ENCODE results near the gene SHISA7.
A peak's percentile ranks its signal among the peaks of the same experiment; 100 is the strongest.

Gene SHISA7

DNA sequence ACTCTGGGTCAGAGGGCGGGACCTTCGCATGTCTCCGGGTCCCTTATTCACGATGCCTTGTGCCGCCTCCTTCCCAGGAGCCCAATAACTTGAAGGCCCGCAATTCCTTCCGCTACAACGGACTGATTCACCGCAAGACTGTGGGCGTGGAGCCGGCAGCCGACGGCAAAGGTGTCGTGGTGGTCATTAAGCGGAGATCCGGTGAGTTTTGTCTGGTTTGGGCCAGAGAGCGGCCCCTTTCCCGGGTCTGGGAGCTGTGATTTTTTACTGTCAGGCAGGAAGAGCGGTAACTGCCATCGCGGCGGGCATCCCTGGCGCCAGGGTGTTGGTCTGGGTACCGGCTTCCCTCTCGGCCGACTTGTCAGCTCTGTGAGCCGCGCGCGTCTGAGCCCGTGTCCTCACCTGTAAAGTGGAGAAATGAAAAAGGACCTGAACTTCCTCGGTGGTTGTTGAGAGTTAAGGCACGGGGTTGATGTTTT lies 56.6 kb downstream of the SHISA7 start:
- DNase-seq: peak in 1 of 5 experiments; percentile 26

DNA sequence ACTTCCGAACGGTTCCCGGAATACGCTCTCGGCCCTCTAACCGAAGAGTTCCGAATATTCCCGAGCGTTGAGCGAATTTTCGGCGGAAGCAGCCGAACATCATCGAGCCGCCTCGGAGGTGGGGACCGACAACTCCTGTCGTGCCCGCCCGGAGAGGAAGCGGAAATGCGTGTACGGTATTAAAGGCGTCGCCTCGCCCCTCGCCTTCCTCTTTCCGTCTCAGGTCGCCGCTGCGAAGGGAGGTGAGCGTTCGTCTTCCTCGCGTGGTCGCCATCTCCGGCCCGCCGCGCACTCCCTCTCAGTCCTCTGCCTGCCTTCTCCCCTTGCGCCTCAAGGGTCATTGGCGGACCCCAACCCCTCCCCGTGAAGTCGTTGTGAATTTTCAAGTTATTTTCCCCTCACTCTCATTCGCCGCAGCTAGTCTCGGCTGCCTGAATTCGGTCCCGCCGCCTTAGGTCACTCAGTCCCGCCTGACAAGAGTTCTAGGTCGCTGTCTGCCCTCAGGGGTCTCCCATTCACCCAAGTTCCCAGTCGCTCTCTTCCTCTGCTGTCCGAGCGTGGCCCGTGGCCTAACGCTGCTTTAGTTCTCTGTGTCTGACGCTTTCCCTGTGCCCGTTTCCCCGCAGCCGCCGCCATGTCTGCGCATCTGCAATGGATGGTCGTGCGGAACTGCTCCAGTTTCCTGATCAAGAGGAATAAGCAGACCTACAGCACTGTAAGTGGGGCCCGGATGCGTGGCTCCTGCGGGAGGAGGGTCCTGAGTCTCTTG lies 57.2 kb downstream of the SHISA7 start, which contains the start of gene RPL28:
TSS of gene RPL28 (plus strand) at position 209 of the 769 bp plus-strand sequence. CDS start at position 635, 426 bp downstream.
- peak; percentile 91 to 99 (median 98) for DNase-seq

DNA sequence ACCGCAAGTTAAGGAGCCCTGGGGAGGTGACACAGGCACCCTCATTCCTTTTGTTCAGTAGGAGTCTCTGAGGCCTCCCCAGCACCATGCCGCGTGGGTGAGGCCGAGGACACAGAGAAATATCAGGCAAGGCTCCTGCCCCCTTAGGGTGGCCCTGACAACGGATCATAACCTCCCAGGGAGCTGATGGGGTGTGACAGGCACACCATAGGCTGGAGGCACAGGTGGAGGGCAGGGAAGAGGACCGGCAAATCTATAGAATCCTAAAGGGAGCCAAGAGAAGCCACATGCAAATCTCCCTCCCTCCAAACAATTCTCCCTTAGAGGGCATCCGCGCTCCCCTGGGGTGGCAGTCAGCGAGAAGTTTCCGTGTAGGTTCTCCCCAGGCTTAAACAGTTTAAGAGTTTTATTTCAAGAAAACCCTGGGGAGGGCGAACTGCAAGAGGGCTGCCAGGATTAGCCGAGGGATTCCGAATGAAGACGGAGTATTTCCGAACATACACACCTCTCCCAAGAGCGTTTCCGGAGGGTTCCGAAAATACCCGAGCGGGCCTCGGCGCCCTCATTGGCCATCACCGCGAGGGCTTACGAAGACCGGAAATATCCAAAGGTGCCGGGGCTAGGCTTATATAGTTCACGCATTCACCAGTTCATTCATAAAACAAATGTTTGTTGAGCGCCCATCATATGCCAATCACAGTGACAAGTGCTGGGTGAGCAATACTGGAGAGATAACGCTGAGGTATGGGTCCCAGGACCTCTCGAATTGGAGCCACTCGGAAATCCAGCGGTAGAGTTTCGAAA lies 58.0 kb downstream of the SHISA7 start:
- DNase-seq: peak; percentile 76 to 97 (median 93)

DNA sequence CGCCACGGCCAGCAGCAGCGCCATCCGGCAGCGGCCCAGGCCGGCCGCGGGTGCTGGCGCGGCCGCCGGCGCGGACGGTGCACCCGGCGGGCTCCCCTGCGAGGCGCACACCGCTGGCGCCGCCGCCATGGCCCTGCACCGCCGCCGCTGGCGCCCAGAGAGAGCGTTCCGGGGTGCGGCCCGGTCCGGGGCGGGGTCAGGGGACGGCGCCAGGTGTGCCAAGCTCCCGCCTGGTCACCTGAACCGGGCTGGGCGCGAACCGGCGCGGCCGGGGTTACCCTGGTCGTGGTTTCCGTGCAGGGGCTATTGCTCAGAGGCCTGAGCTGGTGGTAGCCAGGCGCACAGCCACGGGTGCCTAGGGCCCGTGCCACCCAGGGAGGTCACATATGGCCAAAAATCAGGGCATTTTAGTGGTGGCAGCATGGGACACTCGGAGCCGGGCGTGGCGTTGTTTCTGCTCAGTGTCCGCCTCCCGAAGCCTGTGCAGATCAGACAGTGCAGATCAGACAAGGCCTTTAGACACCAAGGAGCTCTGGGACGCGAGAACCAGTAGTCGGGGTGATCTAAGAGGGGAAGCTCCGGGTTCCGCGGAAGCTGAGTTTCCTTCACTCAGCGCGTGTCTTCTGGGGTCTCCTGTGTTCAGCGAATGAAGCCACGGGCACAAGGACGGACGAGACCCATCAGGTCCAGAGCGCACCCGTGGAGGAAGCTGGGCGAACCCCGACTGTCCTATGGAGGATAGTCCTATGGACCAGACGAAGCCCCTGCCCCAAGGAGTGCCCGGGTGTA lies 58.8 kb downstream of the SHISA7 start, which contains the start of gene TMEM238:
TSS of gene TMEM238 (minus strand) at position 162 of the 789 bp plus-strand sequence. CDS start at position 129, 33 bp downstream.
- DNase-seq: peak in 1 of 5 experiments; percentile 52

DNA sequence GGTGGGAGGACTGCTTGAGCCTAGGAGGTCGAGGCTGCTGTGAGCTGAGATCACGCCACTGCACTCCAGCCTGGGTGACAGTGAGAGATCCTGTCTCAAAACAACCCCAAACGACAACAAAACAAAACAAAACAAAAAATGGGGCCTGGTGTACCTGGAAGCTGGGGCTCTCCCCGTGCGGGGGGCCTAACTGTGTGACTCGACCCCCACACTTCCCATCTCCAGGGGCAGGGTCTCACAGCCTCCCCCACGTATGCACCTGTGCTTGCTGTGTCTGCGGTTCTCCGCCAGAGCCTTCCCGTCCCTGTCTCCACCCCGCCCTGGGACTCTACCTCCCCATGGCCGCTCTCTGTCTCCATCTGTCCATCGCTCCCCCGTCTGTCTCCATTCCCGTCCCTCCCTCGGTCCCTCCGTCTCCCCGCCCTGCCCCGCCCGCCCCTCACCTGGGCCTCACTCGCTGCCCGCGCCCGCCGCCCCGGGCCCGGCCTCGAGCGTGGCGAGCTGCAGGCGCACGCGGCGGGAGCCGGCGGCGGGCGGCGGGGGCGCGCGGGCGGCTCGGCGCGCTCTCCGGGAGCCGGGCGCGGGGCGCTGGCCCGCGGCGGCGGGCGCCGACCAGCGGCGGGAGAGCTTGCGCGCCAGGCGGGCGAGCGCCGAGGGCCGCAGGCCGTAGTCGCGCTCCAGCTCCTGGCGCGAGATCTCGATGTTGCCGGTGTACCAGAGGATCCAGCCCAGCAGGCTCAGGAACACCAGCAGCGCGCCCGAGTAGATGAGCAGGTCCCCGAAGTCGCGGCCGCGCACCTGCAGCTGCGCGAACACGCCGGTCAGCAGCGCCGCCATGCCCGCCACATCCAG lies 59.6 kb downstream of the SHISA7 start:
- peak in 2 of 5 experiments; percentile 30 to 78 for DNase-seq

DNA sequence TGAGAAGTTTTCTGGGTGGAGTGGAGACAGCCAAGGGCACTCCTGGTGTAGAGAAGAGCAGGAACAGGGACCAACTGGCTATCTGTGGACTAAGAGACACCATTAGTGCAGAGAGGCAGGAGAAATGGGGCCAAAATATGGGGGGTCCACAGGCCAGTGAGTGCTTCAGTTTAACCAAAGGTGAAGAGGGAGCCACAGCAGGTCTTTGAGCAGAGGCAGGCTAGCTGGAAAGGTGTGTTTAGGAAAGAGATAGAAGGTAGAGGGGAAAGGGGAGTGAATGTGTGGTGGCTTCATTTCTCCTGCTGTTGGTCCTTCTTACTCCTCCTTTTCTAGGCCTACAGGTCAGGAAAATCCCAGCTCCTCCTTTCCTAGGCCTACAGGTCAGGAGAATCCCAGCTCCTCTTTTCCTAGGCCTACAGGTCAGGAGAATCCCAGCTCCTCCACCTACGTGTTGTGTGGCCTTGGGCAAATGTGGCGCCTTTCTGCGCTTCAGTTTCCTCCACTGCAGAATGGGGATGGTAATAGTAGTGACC lies 60.5 kb downstream of the SHISA7 start:
- no peak for DNase-seq

DNA sequence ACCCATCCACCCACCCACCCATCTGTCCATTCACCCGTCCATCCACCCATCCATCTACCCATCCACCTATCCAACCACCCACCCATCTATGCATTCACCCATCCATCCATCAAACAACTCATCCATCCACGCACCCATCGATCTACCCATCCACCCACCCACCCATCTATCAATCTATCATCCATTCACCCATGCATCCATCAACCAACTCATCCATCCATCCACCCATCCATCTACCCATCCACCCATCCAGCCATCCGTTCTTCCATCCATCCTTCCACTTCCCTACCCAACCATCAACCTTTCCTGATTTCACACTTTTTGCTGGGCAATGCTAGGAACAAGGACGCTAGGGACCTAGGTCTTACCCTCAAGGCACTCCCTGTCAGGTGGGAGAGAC lies 61.1 kb downstream of the SHISA7 start:
- no peak for DNase-seq

DNA sequence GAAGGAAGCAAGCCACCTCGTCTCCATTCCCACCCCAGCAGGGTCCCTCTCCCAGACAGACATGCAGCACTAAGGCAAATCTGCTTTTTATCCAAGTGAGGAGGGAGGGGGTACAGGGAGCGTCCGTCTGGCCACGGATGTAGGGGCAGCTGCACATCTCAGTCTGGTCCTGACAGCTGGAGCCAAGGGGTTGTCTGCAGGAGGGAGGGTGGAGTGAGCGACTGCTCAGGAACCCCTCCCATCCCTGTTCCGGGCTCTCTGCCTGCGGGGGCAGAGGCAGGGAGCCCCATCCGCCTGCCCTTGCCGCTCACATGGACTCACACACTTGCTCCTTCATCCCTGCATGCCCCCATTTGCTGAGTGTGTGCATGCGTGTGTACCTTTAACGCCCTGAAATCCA lies 63.9 kb downstream of the SHISA7 start:
- no peak for DNase-seq

All from T-helper 2 cell (primary cell).